AG09309 (cell line): ENCODE results near the gene UNC45A.

Experiments
- DNase-seq: peaks from one replicate; pipeline ENCODE4 v3.0.0-alpha.2; 2010; ENCODE audit warnings: low read depth
- H3K4me3 ChIP-seq: 2 replicates; pipeline ENCODE4 v1.5.1; 2011; ENCODE audit warnings: mild to moderate bottlenecking, low read depth, low read length, moderate library complexity; ENCODE audit not compliant: control insufficient read depth
- CTCF ChIP-seq: IDR thresholded peaks from 2 replicates; pipeline ENCODE4 v1.5.1; 2011; ENCODE audit warnings: mild to moderate bottlenecking, low read depth, low read length, inconsistent platforms; ENCODE audit not compliant: insufficient read depth, control insufficient read depth; ENCODE audit errors: missing control alignments

Gene UNC45A

DNA sequence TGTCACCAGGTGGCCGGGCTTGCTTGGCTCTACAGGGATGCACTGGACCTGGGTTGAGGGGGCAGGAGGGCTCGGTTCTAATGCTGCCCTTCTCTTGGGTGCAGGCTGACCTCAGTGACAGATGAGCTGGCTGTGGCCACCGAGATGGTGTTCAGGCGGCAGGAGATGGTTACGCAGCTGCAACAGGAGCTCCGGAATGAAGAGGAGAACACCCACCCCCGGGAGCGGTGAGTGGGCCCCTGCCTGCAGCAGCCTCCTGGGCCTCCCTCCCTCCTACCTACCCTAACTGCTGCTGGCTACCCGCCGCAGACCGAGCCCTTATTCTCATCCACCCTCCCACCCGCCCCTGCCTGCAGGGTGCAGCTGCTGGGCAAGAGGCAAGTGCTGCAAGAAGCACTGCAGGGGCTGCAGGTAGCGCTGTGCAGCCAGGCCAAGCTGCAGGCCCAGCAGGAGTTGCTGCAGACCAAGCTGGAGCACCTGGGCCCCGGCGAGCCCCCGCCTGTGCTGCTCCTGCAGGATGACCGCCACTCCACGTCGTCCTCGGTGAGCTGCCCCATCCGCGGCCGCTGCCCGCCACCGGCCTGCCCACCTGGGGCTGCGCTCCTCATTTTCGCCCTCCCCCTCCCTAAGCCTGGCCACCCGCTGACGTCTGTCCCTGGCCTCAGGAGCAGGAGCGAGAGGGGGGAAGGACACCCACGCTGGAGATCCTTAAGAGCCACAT lies 45.2 kb upstream of the UNC45A start:
- TF ChIP-seq CTCF = no peak
- no peak for DNase-seq
- H3K4me3 ChIP-seq = no peak overlapping the region

GRCh38 chr15:90890839-90891238 lies 44.2 kb upstream of the UNC45A start:
- DNase-seq = no peak
- no peak for TF ChIP-seq CTCF
- H3K4me3 ChIP-seq = no peak overlapping the region

DNA sequence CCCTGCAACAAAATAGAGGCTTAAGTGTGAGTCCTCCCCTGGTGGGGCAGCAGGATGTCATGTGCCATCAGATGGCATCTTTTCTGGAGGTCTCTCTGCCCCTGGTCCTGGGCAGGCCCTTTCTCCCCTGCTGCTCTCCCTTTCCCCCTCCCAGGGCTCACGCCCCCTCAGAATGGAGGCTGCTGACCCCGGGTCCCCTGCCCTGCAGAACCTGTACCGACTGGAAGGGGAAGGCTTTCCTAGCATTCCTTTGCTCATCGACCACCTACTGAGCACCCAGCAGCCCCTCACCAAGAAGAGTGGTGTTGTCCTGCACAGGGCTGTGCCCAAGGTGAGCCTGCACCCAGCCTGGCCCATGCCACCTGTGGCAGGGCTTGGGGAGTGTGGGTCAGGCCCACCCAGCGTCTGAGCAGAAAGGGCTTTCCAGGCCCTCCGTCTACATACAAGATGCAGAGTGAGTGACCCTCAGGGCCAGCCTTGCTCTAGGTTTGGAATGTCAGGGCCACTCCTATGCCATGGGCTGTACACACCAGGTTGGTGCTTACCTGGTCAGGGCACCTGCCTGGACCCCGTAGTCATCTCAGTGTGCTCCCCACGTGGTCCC lies 43.6 kb upstream of the UNC45A start:
- DNase-seq = no peak
- H3K4me3 ChIP-seq = no peak overlapping the region
- TF ChIP-seq CTCF = no peak

GRCh38 chr15:90892023-90892422 lies 43.1 kb upstream of the UNC45A start:
- no peak for TF ChIP-seq CTCF
- no peak for DNase-seq
- no peak overlapping the region for H3K4me3 ChIP-seq

- no peak for TF ChIP-seq CTCF
- H3K4me3 ChIP-seq = no peak overlapping the region
- no peak for DNase-seq
Observed at GRCh38 chr15:90892498-90893174, 42.4 kb upstream of the UNC45A start.

- no peak for TF ChIP-seq CTCF
- no peak overlapping the region for H3K4me3 ChIP-seq
- DNase-seq = no peak
Observed at GRCh38 chr15:90893175-90894090, 41.7 kb upstream of the UNC45A start.
